ENCODE data around the gene IGSF1. TPM values are rescaled to one million over a fixed set of nuclear protein-coding genes. Genes with fewer than 3 reads are reported as not detected.
A peak's percentile ranks its signal among the peaks of the same experiment; 100 is the strongest.

The IGSF1 gene
- total RNA-seq, 4 donors from 2014 or later = 1.1 to 21.6 (median 9.3) TPM

DNA sequence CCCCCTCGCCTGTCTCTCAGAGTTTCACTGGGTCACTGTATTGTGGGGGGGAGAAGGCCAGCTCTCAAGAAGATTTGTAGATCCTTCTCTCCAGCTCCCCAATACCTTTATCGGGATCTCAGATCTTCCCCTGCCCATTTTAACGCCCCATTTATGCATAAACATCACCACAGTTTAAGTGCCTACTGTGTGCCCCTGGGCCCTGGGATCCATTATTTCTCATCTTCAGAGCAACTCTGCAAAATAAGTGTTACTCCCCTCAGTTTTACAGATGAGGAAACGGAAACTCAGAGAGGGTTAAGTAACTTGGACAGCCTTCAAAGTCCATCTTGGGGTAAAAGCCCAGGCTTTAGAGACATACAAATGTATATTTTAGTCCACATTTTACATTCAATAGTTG is 421 bp upstream of the IGSF1 start:
- Histone ChIP-seq H3K36me3 (no peaks in the 10 kb centered on the region), H3K4me3 (replicated peaks in 1 of 3) (no peak overlapping the region), H3K9me3 (no peaks in the 10 kb centered on the region), H3K27me3 (no peaks in the 10 kb centered on the region), H3K27ac (peak overlapping the region in 1 of 3 donors; percentile 50), H3K4me1 (no peaks in the 10 kb centered on the region)
- TF ChIP-seq POLR2A (IDR thresholded peaks at IDR 0.05) (no peak), CTCF (IDR thresholded peaks at IDR 0.05) (no peak)
- 34 to 48% methylated on average over 2 to 4 of the region's 4 CpGs for WGBS, 2 donors
- intact Hi-C loops (cut with DNase I) = no loop called here
- DNase-seq = no peak

- no peaks in the 10 kb centered on the region for H3K27me3 ChIP-seq
- no peak overlapping the region for H3K27ac ChIP-seq
- DNase-seq = no peak
- no peak overlapping the region for H3K4me3 ChIP-seq (replicated peaks in 1 of 3)
- intact Hi-C loops (cut with DNase I) = no loop called here
- WGBS, 2 donors = 71 to 89% methylated on average over 1 of the region's 1 CpG
- no peaks in the 10 kb centered on the region for H3K4me1 ChIP-seq
- TF ChIP-seq POLR2A (IDR thresholded peaks at IDR 0.05) (no peak), CTCF (IDR thresholded peaks at IDR 0.05) (no peak)
- H3K36me3 ChIP-seq = no peaks in the 10 kb centered on the region
- no peaks in the 10 kb centered on the region for H3K9me3 ChIP-seq
Observed at GRCh38 chrX:131288188-131288587, 918 bp downstream of the IGSF1 start.

GRCh38 chrX:131287560-131288179 is 1.4 kb downstream of the IGSF1 start:
- H3K4me1 ChIP-seq = no peaks in the 10 kb centered on the region
- no peak for DNase-seq
- H3K9me3 ChIP-seq = no peaks in the 10 kb centered on the region
- WGBS, 2 donors = 80 to 83% methylated on average over 4 of the region's 4 CpGs
- no peak overlapping the region for H3K27ac ChIP-seq
- intact Hi-C loops (cut with DNase I) = no loop called here
- no peak for TF ChIP-seq POLR2A (IDR thresholded peaks at IDR 0.05)
- TF ChIP-seq CTCF (IDR thresholded peaks at IDR 0.05) = no peak
- H3K27me3 ChIP-seq = no peaks in the 10 kb centered on the region
- H3K36me3 ChIP-seq = no peaks in the 10 kb centered on the region
- H3K4me3 ChIP-seq (replicated peaks in 1 of 3) = no peak overlapping the region

GRCh38 chrX:131279617-131280016 is 9.5 kb downstream of the IGSF1 start:
- Histone ChIP-seq H3K4me1 (no peaks in the 10 kb centered on the region), H3K36me3 (no peaks in the 10 kb centered on the region), H3K4me3 (replicated peaks in 1 of 3) (no peak overlapping the region), H3K9me3 (no peaks in the 10 kb centered on the region), H3K27ac (no peak overlapping the region), H3K27me3 (no peaks in the 10 kb centered on the region)
- TF ChIP-seq POLR2A (IDR thresholded peaks at IDR 0.05) (no peak), CTCF (IDR thresholded peaks at IDR 0.05) (no peak)
- WGBS, 2 donors = 40 to 82% methylated on average over 2 to 4 of the region's 4 CpGs
- intact Hi-C loops (cut with DNase I) = no loop called here
- DNase-seq = no peak

DNA sequence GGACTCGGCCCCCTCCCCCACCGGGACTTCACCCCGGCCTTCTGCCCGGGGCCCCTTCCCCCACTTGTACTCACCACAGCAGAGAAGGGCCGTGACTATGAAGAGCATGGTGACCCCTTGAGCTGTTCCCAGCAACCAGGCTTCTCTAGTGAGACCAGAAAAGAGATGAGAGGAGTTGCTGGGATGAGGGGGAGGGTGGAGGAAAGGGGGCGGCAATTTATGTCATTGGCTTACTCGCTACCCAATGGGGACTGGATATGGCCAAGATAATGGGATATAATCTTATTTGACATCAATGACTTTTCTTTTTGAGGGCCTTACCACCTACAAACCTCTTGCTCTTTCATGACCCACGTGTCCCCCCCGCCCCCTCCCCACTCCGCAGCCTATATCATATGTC is 9.9 kb downstream of the IGSF1 start:
- H3K4me3 ChIP-seq (replicated peaks in 1 of 3) = no peak overlapping the region
- no peak for DNase-seq
- no peak overlapping the region for H3K27ac ChIP-seq
- WGBS, 2 donors = 47 to 64% methylated on average over 6 to 10 of the region's 10 CpGs
- H3K27me3 ChIP-seq = no peaks in the 10 kb centered on the region
- intact Hi-C loops (cut with DNase I) = no loop called here
- no peaks in the 10 kb centered on the region for H3K36me3 ChIP-seq
- no peaks in the 10 kb centered on the region for H3K4me1 ChIP-seq
- TF ChIP-seq CTCF (IDR thresholded peaks at IDR 0.05) (no peak), POLR2A (IDR thresholded peaks at IDR 0.05) (no peak)
- H3K9me3 ChIP-seq = no peaks in the 10 kb centered on the region

Data from thyroid gland (tissue), 4 donors.